NOMO-1 treated with dmso at 0.1 percent for 144 hours (cell line): ENCODE results near the gene SPRYD7.
"Not testable (repeated sequence)": the region's sequence is repeated elsewhere in the genome, so short reads cannot be mapped to it uniquely, and the experiment has no call there.

Experiments
- DNase-seq: peaks from one replicate; lab custom pipeline; 2025; ENCODE audit not compliant: unreplicated experiment; lab: John Stamatoyannopoulos, UW

The SPRYD7 gene

DNA sequence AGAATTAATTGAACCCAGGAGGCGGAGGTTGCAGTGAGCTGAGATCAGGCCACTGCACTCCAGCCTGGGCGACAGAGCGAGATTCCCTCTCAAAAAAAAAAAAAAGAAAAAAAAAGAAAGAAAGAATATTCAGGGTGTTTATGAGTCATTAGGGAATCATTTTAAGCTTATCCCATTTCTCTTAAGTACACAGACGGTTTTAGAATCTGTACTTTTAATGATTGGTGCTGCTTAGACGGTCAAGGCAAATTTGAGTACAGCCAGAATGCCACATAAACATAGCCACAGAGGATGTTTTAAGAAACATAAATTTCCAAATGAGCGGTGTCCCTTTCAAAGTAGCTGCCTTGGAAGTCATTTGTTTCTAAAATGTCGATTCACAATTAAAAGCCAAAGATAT lies 2.6 kb downstream of the SPRYD7 start:
- no peak for DNase-seq

GRCh38 chr13:49932868-49933267 lies 3.3 kb downstream of the SPRYD7 start:
- DNase-seq = no peak

- no peak for DNase-seq
Observed at GRCh38 chr13:49932066-49932465, 4.1 kb downstream of the SPRYD7 start.

GRCh38 chr13:49927755-49928154 lies 8.4 kb downstream of the SPRYD7 start:
- no peak for DNase-seq

- DNase-seq = no peak
Observed at GRCh38 chr13:49925881-49926418, 10.2 kb downstream of the SPRYD7 start.

DNA sequence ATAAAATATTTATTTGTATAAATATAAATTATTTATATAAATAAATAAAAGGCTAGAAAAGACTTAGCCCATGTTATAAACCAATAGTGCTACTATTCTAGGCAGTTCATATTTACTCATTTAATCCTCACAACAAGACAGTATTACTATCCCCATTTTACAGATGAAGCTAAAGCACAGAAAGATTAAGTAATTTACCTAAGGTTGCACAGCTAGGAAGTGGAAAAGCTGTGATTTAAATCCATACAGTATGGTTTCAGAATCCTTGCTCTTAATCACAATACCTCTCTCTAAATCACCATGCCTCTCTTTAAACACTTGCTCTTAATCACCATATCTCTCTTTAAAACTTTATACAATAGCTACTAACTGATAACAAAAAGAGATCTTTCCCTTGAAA lies 13.8 kb downstream of the SPRYD7 start:
- no peak for DNase-seq

- DNase-seq = not testable (repeated sequence)
Observed at GRCh38 chr13:49920969-49921368, 15.2 kb downstream of the SPRYD7 start.

DNA sequence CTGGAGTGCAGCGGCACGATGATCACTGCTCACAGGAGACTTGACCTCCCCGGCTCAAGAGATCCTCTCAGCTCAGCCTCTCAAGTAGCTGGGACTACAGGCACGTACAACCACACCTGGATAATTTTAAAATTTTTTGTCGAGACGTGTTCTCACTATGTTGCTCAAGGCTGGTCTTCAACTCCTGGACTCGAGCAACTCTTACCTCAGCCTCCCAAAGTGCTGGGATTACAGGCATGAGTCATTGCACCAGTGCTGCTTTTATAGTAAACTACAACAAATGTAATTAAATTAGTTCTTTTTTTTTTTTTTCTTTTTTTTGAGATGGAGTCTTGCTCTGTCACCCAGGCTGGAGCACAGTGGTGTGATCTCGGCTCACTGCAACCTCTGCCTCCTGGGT lies 18.0 kb downstream of the SPRYD7 start:
- DNase-seq = not testable (repeated sequence)

- no peak for DNase-seq
Observed at GRCh38 chr13:49914947-49915346, 21.2 kb downstream of the SPRYD7 start.

GRCh38 chr13:49908637-49909036 lies 27.5 kb downstream of the SPRYD7 start:
- DNase-seq = no peak

GRCh38 chr13:49904729-49905456 lies 31.2 kb downstream of the SPRYD7 start:
- DNase-seq = no peak

GRCh38 chr13:49898792-49899191 lies 37.3 kb downstream of the SPRYD7 start:
- no peak for DNase-seq

DNA sequence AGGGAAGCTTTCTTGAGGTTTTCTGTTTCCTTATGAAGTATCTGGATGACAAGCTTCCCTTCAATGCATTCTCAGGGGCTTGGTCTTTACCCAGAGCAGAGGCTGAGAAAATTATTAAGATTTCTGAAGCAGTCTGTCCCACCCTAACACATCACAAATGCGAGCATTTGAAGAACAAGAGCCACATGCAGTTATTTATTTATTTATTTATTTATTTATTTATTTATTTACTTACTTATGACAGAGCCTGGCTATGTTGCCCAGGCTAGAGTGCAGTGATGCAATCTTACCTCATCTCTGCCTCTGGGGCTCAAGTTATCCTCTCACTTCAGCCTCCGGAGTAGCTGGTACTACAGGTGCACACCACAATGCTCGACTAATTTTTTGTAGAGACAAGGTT lies 38.4 kb downstream of the SPRYD7 start:
- no peak for DNase-seq

DNA sequence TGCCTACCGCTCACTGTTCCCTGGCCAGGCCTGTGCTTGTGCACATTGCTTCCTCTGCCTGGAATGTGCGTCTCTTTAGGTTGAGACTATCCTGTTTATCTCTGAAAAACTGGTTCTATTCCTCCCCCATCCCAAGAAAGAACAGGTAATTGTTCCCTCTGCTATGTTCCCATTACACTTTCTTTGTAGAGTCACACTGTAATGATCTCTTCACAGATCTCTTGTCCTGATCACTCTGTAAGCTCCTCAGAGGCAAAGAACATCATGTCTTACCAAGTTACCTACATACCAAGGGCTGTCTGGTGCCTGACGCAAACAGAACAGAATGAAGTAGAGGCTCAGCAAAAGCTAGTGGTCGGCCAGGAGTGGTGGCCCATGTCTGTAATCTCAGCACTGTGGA lies 40.3 kb downstream of the SPRYD7 start:
- DNase-seq = no peak

DNA sequence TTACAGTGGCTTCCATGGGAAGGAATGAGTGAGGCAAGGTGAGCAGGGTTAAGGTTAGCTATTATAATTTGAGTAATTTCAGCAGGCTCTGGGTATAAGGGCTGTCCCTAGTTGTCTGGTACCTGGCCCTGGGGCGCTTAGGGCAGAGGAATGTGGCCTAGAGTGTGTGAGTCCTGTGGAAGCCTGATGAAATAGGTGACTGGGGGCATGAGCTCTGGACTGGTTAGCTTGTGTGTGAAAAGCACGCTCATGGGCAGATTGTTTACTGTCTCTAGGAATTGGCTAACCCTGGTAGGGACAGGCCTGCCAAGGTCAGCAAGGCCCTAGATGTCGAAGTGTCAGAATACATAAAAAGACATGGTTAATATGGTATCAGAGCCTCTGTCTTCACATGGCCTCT lies 42.5 kb downstream of the SPRYD7 start:
- DNase-seq = no peak

DNA sequence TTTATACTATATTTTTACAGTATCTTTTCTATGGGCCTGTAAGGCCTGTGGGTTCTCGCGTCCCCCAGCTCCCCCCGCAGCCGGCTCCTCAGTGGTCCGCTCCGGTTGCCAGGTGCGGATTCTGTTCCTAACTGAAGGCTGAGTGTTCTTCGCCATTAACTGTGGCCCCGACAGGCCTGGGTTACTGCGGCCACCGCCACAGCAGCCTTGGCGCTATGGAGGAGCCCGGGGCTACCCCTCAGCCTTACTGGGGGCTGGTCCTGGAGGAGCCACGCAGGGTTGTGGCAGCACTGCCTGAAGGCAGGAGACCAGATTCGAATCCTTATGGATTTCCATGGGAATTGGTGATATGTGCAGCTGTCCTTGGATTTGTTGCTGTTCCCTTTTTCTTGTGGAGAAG lies 45.8 kb downstream of the SPRYD7 start:
- DNase-seq = no peak

DNA sequence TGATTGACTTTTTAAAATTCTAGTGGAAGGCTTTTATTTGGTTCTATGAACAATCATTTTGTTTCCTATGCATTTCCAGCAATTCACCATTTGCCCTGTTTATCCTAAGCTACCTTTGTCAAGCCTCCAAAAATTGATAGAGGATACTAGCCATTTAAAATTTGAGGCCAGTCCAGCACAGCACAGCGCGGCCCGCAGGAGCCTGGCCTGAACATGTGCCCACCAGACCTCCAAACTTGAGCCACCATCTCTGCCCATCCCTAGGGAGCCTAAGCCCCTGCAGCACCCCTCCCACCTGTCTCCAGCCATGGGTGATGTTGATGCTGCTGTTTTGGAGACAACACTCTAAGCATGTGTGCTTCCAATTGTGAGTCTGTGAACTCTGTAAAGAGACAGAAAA lies 57.5 kb downstream of the SPRYD7 start:
- DNase-seq = no peak

- no peak for DNase-seq
Observed at GRCh38 chr13:49877629-49878218, 58.4 kb downstream of the SPRYD7 start.

GRCh38 chr13:49874430-49874829 lies 61.7 kb downstream of the SPRYD7 start:
- no peak for DNase-seq

DNA sequence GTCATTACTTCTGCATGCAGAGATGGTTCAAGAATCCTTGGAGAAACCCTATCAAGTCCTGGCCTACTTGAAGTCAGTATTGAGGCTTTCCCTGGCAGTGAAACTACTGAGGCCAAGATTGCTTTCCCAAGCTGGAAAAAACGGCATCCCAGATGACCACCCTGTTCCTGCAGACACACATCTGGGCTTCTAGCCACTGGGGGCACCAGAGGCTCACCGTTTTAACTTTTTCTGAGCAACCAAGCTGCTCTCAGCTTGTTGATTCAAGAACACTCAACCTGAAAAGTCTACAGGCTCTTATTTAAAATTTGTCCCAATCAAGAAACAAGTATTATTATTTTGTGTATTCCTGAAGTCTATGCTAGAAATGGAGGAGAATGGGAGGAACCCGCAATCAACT lies 66.6 kb downstream of the SPRYD7 start:
- no peak for DNase-seq

GRCh38 chr13:49867834-49868233 lies 68.3 kb downstream of the SPRYD7 start:
- no peak for DNase-seq

DNA sequence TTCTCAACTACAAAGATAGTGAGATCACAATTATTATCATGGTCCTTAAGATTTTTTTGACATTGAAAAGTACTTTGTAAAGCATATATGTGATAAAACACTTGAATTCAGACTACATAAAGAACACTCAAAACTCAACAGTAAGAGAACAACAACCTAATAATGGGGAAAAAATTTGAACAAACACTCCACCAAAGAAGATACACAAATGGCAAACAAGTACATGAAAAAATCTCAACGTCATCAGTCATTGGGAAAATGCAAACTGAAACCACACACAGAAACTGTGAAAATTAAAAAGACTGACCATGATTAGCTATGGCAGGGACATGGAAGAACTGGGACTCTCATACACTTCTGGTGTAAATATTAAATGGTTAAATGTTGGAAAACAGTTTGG lies 70.9 kb downstream of the SPRYD7 start:
- no peak for DNase-seq

GRCh38 chr13:49864509-49864908 lies 71.6 kb downstream of the SPRYD7 start:
- no peak for DNase-seq
